Measurements from ENCODE around the gene TRIM17.

GRCh38 chr1:228457017-228457395 is 40.3 kb upstream of the TRIM17 start:
- TF ChIP-seq CTCF (IDR thresholded peaks at IDR 0.05) (no peak), POLR2A (IDR thresholded peaks at IDR 0.05) (no peak), POLR2AphosphoS5 (IDR thresholded peaks at IDR 0.05; ENCODE audit: insufficient read depth in 1 of 2, low read depth in 1 of 2) (no peak)

Data from vagina (tissue), 2 donors.